ENCODE measurements around the gene DDI2.

Gene DDI2

DNA sequence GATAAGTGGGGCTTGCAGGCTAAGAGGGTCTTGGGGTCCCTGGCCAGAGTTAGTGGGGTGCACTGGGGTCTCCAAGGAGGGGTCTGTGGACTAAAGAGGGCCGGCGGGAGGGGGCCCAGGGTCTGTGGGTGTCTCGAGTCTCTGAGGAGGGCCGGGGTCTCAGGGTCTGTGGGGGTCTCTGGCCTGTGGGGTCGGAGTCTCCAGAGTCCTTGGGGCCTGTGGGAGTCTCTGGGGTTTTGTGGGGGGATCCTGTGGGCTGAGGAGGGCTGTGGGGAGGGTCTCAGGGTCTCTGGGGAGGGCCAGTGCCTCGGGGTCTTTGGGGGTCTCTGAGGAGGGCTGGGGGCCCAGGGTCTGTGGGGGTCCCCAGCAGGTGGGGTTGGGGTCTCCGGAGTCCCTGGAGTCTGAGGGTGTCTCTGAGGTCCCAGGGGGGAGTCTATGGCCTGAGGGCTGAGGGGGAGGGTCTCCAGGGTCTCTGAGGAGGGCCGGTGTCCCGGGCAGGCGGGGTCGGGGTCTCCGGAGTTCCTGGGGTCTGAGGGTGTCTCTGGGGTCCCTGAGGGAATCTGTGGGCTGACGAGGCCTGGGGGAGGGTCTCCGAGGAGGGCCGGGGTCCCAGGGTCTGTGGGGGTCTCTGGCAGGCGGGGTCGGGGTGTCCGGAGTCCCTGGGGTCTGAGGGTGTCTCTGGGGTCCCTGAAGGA is 66.2 kb downstream of the DDI2 start:
- Histone ChIP-seq H4K20me1 (ENCODE audit: insufficient read depth, low read length) (no peaks in the 10 kb centered on the region; the same call in 1 of the 2 replicates), H3K4me2 (ENCODE audit: insufficient read depth, low read length) (peak overlapping the region; percentile 85), H3K4me1 (ENCODE audit: insufficient read depth, low read length) (peaks cover 24% of the 10 kb centered on the region), H3K27ac (ENCODE audit: low read length) (peak overlapping the region; percentile 85), H3K27me3 (ENCODE audit: insufficient read depth, low read length, poor library complexity) (no peaks in the 10 kb centered on the region), H3K79me2 (ENCODE audit: insufficient read depth, low read length) (peaks cover 46% of the 10 kb centered on the region), H3K4me3 (ENCODE audit: low read depth in 1 of 2, low read length in 2 of 2) (peak overlapping the region; percentile 62 to 83; a peak in 3 of 4 replicates), H3K9ac (ENCODE audit: low read depth, low read length) (peak overlapping the region; percentile 95), H3K36me3 (ENCODE audit: insufficient read depth, low read length) (no peaks in the 10 kb centered on the region), H2AFZ (ENCODE audit: low read depth, low read length) (peak overlapping the region; percentile 97), H3K9me3 (ENCODE audit: insufficient read depth, low read length, severe bottlenecking) (no peaks in the 10 kb centered on the region)
- no peak for TF ChIP-seq EZH2 (IDR thresholded peaks at IDR 0.05; ENCODE audit: borderline replicate concordance, low read depth, low read length, severe bottlenecking)
- TF ChIP-seq, protein P1, sequence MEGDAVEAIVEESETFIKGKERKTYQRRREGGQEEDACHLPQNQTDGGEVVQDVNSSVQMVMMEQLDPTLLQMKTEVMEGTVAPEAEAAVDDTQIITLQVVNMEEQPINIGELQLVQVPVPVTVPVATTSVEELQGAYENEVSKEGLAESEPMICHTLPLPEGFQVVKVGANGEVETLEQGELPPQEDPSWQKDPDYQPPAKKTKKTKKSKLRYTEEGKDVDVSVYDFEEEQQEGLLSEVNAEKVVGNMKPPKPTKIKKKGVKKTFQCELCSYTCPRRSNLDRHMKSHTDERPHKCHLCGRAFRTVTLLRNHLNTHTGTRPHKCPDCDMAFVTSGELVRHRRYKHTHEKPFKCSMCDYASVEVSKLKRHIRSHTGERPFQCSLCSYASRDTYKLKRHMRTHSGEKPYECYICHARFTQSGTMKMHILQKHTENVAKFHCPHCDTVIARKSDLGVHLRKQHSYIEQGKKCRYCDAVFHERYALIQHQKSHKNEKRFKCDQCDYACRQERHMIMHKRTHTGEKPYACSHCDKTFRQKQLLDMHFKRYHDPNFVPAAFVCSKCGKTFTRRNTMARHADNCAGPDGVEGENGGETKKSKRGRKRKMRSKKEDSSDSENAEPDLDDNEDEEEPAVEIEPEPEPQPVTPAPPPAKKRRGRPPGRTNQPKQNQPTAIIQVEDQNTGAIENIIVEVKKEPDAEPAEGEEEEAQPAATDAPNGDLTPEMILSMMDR (IDR thresholded peaks at IDR 0.05; ENCODE audit: borderline replicate concordance, extremely low read depth, low read length, poor library complexity, severe bottlenecking): no peak
- DNase-seq (no peak), ATAC-seq (ENCODE audit: insufficient read depth, low read depth) (no peak)

DNA sequence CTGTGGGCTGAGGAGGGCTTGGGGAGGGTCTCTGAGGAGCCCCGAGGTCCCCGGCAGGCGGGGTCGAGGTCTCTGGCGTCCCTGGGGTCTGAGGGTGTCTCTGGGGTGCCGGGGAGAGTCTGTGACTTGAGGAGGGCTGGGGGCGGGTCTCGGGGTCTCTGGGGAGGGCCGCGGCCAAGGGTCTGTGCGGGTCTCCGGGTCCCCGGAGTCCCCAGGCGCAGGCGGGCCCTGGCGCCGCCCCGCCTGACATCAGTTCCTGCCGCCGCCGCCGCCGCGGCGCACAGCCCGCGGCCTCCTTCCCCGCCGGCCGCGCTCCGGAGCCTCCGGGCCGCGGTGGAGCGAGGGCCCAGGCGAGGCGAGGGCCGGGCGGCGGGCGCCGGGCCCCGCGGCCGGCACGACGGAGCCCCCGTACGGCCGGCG is 66.8 kb downstream of the DDI2 start, which contains the start of gene PLEKHM2:
TSS of gene PLEKHM2 (plus strand) at position 279 of the 420 bp plus-strand sequence. CDS start 239 bp downstream, outside the sequence.
- H3K27me3 ChIP-seq (ENCODE audit: insufficient read depth, low read length, poor library complexity): no peaks in the 10 kb centered on the region
- DNase-seq (peak; percentile 54), ATAC-seq (ENCODE audit: insufficient read depth, low read depth) (peak; percentile 90)
- peak within 1 kb of the TSS; percentile 95 for H3K9ac ChIP-seq (ENCODE audit: low read depth, low read length)
- H3K79me2 ChIP-seq (ENCODE audit: insufficient read depth, low read length): peaks cover 50% of the 10 kb centered on the region
- H3K4me2 ChIP-seq (ENCODE audit: insufficient read depth, low read length): peak within 1 kb of the TSS; percentile 85
- H4K20me1 ChIP-seq (ENCODE audit: insufficient read depth, low read length): peaks cover 2% of the 10 kb centered on the region; the same call in 1 of the 2 replicates
- peak within 1 kb of the TSS; percentile 97 for H2AFZ ChIP-seq (ENCODE audit: low read depth, low read length)
- H3K9me3 ChIP-seq (ENCODE audit: insufficient read depth, low read length, severe bottlenecking): no peaks in the 10 kb centered on the region
- peaks cover 24% of the 10 kb centered on the region for H3K4me1 ChIP-seq (ENCODE audit: insufficient read depth, low read length)
- H3K27ac ChIP-seq (ENCODE audit: low read length): peak within 1 kb of the TSS; percentile 85
- no peaks in the 10 kb centered on the region for H3K36me3 ChIP-seq (ENCODE audit: insufficient read depth, low read length)
- H3K4me3 ChIP-seq (ENCODE audit: low read depth in 1 of 2, low read length in 2 of 2): peak within 1 kb of the TSS; percentile 62 to 83
- TF ChIP-seq, protein P1 (IDR thresholded peaks at IDR 0.05; ENCODE audit: borderline replicate concordance, extremely low read depth, low read length, poor library complexity, severe bottlenecking): no peak
- TF ChIP-seq EZH2 (IDR thresholded peaks at IDR 0.05; ENCODE audit: borderline replicate concordance, low read depth, low read length, severe bottlenecking): no peak

DNA sequence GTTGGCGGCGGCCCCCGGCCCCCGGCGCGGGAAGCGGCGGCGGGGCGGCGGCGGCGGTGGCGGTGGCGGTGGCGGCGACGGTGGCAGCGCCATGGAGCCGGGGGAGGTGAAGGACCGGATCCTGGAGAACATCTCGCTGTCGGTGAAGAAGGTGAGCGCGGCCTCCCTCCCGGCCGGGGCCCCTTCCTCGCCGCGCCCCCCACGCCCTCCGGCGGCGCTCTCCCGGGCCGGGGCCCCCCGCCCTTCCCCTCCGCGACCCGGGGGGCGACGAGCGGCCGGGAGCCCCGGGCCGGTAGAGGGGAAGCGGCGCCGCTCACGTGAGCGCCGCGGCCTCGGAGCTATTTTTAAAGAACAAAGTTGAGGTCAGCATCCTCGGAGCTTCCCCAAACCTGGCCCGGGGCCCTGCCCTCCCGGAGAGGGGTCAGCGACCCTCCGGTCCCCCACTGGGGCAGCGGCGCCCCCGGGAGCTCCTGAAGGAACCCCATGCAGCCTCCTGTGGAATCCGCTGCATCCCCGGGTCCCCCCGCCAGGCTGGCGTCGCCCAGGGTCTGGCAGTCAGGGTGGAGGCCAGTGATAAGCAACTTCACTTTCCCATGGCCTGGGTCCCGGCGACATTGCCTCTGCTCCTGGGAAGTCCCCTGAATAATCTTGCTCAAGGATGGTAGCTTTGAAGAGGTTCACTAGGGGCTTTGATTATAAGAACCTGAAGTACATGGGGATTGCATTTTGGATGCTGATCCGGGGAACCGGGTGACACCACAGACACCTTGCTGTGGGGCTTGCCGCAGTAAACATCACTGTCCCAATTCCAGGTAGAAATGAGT is 67.4 kb downstream of the DDI2 start:
- DNase-seq: peak; percentile 42
- Histone ChIP-seq H4K20me1 (ENCODE audit: insufficient read depth, low read length) (peaks cover 2% of the 10 kb centered on the region; the same call in 1 of the 2 replicates), H3K79me2 (ENCODE audit: insufficient read depth, low read length) (peaks cover 55% of the 10 kb centered on the region), H3K36me3 (ENCODE audit: insufficient read depth, low read length) (peaks cover 3% of the 10 kb centered on the region; the same call in 1 of the 2 replicates), H3K4me3 (ENCODE audit: low read depth in 1 of 2, low read length in 2 of 2) (peak overlapping the region; percentile 44 to 62), H3K4me1 (ENCODE audit: insufficient read depth, low read length) (peaks cover 24% of the 10 kb centered on the region), H3K27ac (ENCODE audit: low read length) (peak overlapping the region; percentile 34; the same call in 1 of the 2 replicates), H3K27me3 (ENCODE audit: insufficient read depth, low read length, poor library complexity) (no peaks in the 10 kb centered on the region), H3K9me3 (ENCODE audit: insufficient read depth, low read length, severe bottlenecking) (no peaks in the 10 kb centered on the region), H2AFZ (ENCODE audit: low read depth, low read length) (peak overlapping the region; percentile 66), H3K4me2 (ENCODE audit: insufficient read depth, low read length) (peak overlapping the region; percentile 77), H3K9ac (ENCODE audit: low read depth, low read length) (peak overlapping the region; percentile 95)
- TF ChIP-seq, protein P1 (IDR thresholded peaks at IDR 0.05; ENCODE audit: borderline replicate concordance, extremely low read depth, low read length, poor library complexity, severe bottlenecking): no peak
- TF ChIP-seq EZH2 (IDR thresholded peaks at IDR 0.05; ENCODE audit: borderline replicate concordance, low read depth, low read length, severe bottlenecking): no peak
- ATAC-seq (ENCODE audit: insufficient read depth, low read depth): peak; percentile 69
